ENCODE data around the gene TTC39B.

GRCh38 chr9:15293804-15294316 lies 13.2 kb downstream of the TTC39B start:
- no peak for TF ChIP-seq CTCF (IDR thresholded peaks at IDR 0.05)
- no peak for TF ChIP-seq POLR2A (IDR thresholded peaks at IDR 0.05)
